ENCODE data around the gene PLA2G4E. TPM values are rescaled to one million over a fixed set of nuclear protein-coding genes. Genes with fewer than 3 reads are reported as not detected.

PLA2G4E gene
- total RNA-seq, 3 donors from 2014 or later (not counting 1 experiment from before 2014, with no cell fraction given), result not detected

DNA sequence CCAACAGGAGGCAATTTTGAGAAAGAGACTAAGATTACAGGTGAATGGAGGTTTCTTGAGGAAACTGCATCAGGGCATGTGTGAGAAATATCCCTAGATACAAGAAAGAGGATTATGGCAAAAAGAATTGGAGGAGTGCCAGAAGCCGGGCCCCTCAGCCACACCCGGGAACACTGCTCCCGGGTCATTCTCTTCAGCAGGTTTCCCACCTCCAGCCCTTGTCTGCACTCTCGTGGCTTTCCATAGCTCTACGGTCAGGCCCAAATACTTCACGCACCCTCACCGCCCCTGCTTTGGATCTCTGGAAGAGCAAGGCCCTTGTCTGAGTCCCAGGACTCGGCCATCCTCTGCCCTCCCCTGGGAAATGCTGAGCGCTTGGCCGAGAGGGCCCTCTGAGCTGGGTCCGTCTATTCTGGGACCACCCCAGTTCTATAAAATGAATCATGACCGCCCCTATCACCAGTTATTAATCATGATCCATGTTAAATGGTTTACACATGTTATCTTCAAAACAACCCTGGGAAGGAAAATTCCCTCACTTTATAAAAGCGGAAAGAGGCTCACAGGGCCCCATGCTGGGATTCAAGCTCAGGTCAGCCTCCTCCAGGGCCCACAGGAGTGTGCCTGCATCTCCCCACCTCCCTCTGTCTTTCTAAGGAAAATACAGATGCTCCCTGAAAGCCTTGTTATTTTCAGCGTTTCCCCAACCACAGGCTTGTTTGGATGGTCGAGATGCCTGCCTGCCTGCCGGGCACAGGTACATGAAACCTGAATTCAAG is 88.1 kb downstream of the PLA2G4E start:
- 95% methylated on average over 16 of the region's 16 CpGs for WGBS (ENCODE audit: insufficient coverage)
- Mint-ChIP-seq H3K27me3 (ENCODE audit: low read depth in 2 of 2) (no peaks in the 10 kb centered on the region), H3K27ac (peak overlapping the region; percentile 93 to 94), H3K36me3 (no peaks in the 10 kb centered on the region), H3K4me3 (no peak overlapping the region), H3K4me1 (peaks cover 35 to 36% of the 10 kb centered on the region in 2 donors), H3K9me3 (no peaks in the 10 kb centered on the region)
- Histone ChIP-seq H3K9me3 (ENCODE audit: control insufficient read depth, insufficient read depth, low read length) (no peaks in the 10 kb centered on the region), H3K4me1 (ENCODE audit: control insufficient read depth, insufficient read depth, low read length) (peaks cover 50% of the 10 kb centered on the region), H3K27ac (ENCODE audit: low read length) (no peak overlapping the region), H3K36me3 (ENCODE audit: control insufficient read depth, insufficient read depth, low read length) (no peaks in the 10 kb centered on the region), H3K27me3 (ENCODE audit: control insufficient read depth, insufficient read depth, low read length) (no peaks in the 10 kb centered on the region), H3K4me3 (ENCODE audit: low read length) (no peak overlapping the region)
- TF ChIP-seq, protein P1, sequence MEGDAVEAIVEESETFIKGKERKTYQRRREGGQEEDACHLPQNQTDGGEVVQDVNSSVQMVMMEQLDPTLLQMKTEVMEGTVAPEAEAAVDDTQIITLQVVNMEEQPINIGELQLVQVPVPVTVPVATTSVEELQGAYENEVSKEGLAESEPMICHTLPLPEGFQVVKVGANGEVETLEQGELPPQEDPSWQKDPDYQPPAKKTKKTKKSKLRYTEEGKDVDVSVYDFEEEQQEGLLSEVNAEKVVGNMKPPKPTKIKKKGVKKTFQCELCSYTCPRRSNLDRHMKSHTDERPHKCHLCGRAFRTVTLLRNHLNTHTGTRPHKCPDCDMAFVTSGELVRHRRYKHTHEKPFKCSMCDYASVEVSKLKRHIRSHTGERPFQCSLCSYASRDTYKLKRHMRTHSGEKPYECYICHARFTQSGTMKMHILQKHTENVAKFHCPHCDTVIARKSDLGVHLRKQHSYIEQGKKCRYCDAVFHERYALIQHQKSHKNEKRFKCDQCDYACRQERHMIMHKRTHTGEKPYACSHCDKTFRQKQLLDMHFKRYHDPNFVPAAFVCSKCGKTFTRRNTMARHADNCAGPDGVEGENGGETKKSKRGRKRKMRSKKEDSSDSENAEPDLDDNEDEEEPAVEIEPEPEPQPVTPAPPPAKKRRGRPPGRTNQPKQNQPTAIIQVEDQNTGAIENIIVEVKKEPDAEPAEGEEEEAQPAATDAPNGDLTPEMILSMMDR (IDR thresholded peaks at IDR 0.05), result no peak
- DNase-seq (no peak), ATAC-seq (no peak)
- intact Hi-C loops (cut with micrococcal nuclease), result no loop called here

DNA sequence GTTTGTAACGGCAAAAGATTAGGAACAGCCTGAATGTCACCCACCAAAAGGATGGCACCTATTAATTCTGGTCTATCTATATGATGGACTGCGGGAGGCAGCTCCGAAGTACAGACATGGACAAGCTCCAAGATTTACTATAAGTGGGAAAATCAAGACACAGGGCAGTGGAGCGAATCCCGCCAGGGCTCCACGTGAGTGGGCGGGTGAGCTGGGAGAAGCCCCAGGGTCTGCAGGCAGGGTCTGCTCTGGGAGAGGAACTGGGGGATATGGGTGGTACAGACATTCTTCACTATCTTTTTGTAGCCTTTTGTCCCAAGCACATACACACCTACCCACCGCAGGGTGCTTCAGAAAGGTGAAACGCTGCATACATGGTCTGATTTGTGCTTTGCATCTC is 88.7 kb downstream of the PLA2G4E start:
- no peaks in the 10 kb centered on the region for H3K27me3 Mint-ChIP-seq (ENCODE audit: low read depth in 2 of 2)
- Histone ChIP-seq H3K4me1 (ENCODE audit: control insufficient read depth, insufficient read depth, low read length) (peaks cover 44% of the 10 kb centered on the region), H3K4me3 (ENCODE audit: low read length) (no peak overlapping the region), H3K27ac (ENCODE audit: low read length) (no peak overlapping the region), H3K27me3 (ENCODE audit: control insufficient read depth, insufficient read depth, low read length) (no peaks in the 10 kb centered on the region), H3K36me3 (ENCODE audit: control insufficient read depth, insufficient read depth, low read length) (no peaks in the 10 kb centered on the region), H3K9me3 (ENCODE audit: control insufficient read depth, insufficient read depth, low read length) (no peaks in the 10 kb centered on the region)
- DNase-seq, result no peak
- no peaks in the 10 kb centered on the region for H3K36me3 Mint-ChIP-seq
- H3K4me1 Mint-ChIP-seq, result peaks cover 29 to 30% of the 10 kb centered on the region in 2 donors
- intact Hi-C loops (cut with micrococcal nuclease), result no loop called here
- over 99% methylated on average over 9 of the region's 9 CpGs for WGBS (ENCODE audit: insufficient coverage)
- H3K4me3 Mint-ChIP-seq, result no peak overlapping the region
- H3K27ac Mint-ChIP-seq, result peak overlapping the region in 1 of 2 donors; percentile 40
- no peak for ATAC-seq
- H3K9me3 Mint-ChIP-seq, result no peaks in the 10 kb centered on the region
- TF ChIP-seq, protein P1 (IDR thresholded peaks at IDR 0.05), result no peak

Other genes with a start within 250 kb of the PLA2G4E start
- 10 to 100 TPM; 44.8 to 55.4 (median 49.0) TPM for gene MAPKBP1, start 246.6 kb downstream of the PLA2G4E start, total RNA-seq
- 10 to 100 TPM; 20.3 to 36.4 (median 28.7) TPM for gene JMJD7, start 192.9 kb downstream of the PLA2G4E start, total RNA-seq
- 10 to 100 TPM; 15.2 to 17.5 (median 17.4) TPM for gene PLA2G4B, start 182.2 kb downstream of the PLA2G4E start, total RNA-seq
- 1 to 10 TPM; 4.1 to 6.0 (median 5.2) TPM for gene SPTBN5, start 127.0 kb downstream of the PLA2G4E start, total RNA-seq
- gene EHD4, start 48.5 kb downstream of the PLA2G4E start, total RNA-seq, result 10 to 100 TPM; 28.4 to 34.6 (median 31.7) TPM
- not detected for gene PLA2G4D, start 73.5 kb upstream of the PLA2G4E start, total RNA-seq
- not detected for gene PLA2G4F, start 135.6 kb upstream of the PLA2G4E start, total RNA-seq
- 100 to 1,000 TPM; 104 to 115 (median 112) TPM for gene VPS39, start 187.3 kb upstream of the PLA2G4E start, total RNA-seq

All from natural killer cell (primary cell).